Stimulated activated CD4-positive, alpha-beta T cell treated with anti-CD3 and anti-CD28 coated beads, TNF-alpha, amount 100 ng/mL, for 4 hours (primary cell): ENCODE data around the gene DLGAP3.

ENCODE experiments used
- DNase-seq, 3 experiments: peaks; one replicate each; pipeline ENCODE4 v3.0.0-alpha.2; 2020; ENCODE audit warnings: low read depth in 3 of 3

DLGAP3 gene

GRCh38 chr1:34928066-34928696, 1.3 kb downstream of the DLGAP3 start:
- no peak for DNase-seq

- no peak for DNase-seq
Observed at GRCh38 chr1:34927316-34927715, 2.1 kb downstream of the DLGAP3 start.

GRCh38 chr1:34926894-34927293, 2.6 kb downstream of the DLGAP3 start:
- no peak for DNase-seq

GRCh38 chr1:34926156-34926555, 3.3 kb downstream of the DLGAP3 start:
- no peak for DNase-seq

- no peak for DNase-seq
Observed at GRCh38 chr1:34925730-34926129, 3.7 kb downstream of the DLGAP3 start.

- peak in 2 of 3 experiments; percentile 12 to 25 for DNase-seq
Observed at GRCh38 chr1:34924759-34925555, 4.5 kb downstream of the DLGAP3 start.

GRCh38 chr1:34923490-34923889, 6.0 kb downstream of the DLGAP3 start:
- DNase-seq: no peak

- DNase-seq: no peak
Observed at GRCh38 chr1:34918977-34919561, 10.4 kb downstream of the DLGAP3 start.

- no peak for DNase-seq
Observed at GRCh38 chr1:34918386-34918976, 11.0 kb downstream of the DLGAP3 start.

GRCh38 chr1:34917017-34917416, 12.4 kb downstream of the DLGAP3 start:
- DNase-seq: no peak

- no peak for DNase-seq
Observed at GRCh38 chr1:34916104-34916503, 13.3 kb downstream of the DLGAP3 start.

- DNase-seq: no peak
Observed at GRCh38 chr1:34915521-34915920, 13.9 kb downstream of the DLGAP3 start.

GRCh38 chr1:34914958-34915357, 14.5 kb downstream of the DLGAP3 start:
- no peak for DNase-seq

- no peak for DNase-seq
Observed at GRCh38 chr1:34911465-34911864, 18.0 kb downstream of the DLGAP3 start.

GRCh38 chr1:34910425-34910824, 19.0 kb downstream of the DLGAP3 start:
- DNase-seq: no peak

- no peak for DNase-seq
Observed at GRCh38 chr1:34908369-34908768, 21.1 kb downstream of the DLGAP3 start.

- no peak for DNase-seq
Observed at GRCh38 chr1:34907487-34908090, 21.9 kb downstream of the DLGAP3 start.

- DNase-seq: no peak
Observed at GRCh38 chr1:34906756-34907155, 22.7 kb downstream of the DLGAP3 start.

- DNase-seq: no peak
Observed at GRCh38 chr1:34906222-34906621, 23.2 kb downstream of the DLGAP3 start.

- DNase-seq: no peak
Observed at GRCh38 chr1:34905098-34905459, 24.4 kb downstream of the DLGAP3 start.

GRCh38 chr1:34904236-34905097, 25.0 kb downstream of the DLGAP3 start:
- DNase-seq: no peak
